SH-SY5Y (cell line): ENCODE measurements around the gene KRT77.

ENCODE experiments used
- GATA2 ChIP-seq: IDR thresholded peaks from 2 replicates; pipeline ENCODE4 v1.6.1; 2011; ENCODE audit warnings: mild to moderate bottlenecking, low read depth, low read length
- GATA3 ChIP-seq: IDR thresholded peaks from 2 replicates; pipeline ENCODE4 v1.6.1; 2011; ENCODE audit warnings: low read depth, mild to moderate bottlenecking, low read length, moderate library complexity

DNA sequence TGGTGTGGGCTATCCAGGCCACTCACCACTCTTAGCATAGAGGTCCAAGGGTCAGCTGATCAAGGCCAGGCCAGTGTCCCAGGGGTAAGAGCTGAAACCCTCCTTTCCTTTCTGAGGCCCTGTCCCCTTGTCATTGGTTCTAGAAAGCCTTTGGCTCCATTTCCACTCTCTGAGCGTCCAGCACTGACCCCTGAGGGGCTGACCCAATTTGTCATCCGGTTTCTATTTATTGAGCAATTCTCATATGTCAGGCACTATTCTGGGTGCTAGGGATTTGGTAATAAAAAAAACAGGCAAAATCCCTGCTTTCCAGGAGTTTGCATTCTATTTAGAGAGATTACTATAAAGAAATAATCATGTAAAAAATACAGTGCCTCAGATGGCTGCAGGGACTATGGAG is 3.4 kb downstream of the KRT77 start:
- no peak for TF ChIP-seq GATA2
- no peak for TF ChIP-seq GATA3
